22Rv1 (cell line): ENCODE data around the gene AGXT2.

Source experiments
- ZFX ChIP-seq: fragments of 450-650 bp; IDR thresholded peaks from 2 replicates; pipeline ENCODE4 v1.6.1; 2017; ENCODE audit warnings: antibody characterized with exemption, borderline replicate concordance
- TF ChIP-seq, protein P1 (sequence below): fragments of 450-650 bp; IDR thresholded peaks from 2 replicates; pipeline ENCODE4 v1.5.1; 2017; ENCODE audit warnings: mild to moderate bottlenecking

GRCh38 chr5:34957321-34957720 is 90.4 kb downstream of the AGXT2 start:
- TF ChIP-seq, protein P1, sequence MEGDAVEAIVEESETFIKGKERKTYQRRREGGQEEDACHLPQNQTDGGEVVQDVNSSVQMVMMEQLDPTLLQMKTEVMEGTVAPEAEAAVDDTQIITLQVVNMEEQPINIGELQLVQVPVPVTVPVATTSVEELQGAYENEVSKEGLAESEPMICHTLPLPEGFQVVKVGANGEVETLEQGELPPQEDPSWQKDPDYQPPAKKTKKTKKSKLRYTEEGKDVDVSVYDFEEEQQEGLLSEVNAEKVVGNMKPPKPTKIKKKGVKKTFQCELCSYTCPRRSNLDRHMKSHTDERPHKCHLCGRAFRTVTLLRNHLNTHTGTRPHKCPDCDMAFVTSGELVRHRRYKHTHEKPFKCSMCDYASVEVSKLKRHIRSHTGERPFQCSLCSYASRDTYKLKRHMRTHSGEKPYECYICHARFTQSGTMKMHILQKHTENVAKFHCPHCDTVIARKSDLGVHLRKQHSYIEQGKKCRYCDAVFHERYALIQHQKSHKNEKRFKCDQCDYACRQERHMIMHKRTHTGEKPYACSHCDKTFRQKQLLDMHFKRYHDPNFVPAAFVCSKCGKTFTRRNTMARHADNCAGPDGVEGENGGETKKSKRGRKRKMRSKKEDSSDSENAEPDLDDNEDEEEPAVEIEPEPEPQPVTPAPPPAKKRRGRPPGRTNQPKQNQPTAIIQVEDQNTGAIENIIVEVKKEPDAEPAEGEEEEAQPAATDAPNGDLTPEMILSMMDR: no peak
- TF ChIP-seq ZFX: no peak
